ENCODE measurements around the gene RAMP3.
A peak's percentile ranks its signal among the peaks of the same experiment; 100 is the strongest.

The RAMP3 gene

GRCh38 chr7:45196374-45196773, 38.8 kb downstream of the RAMP3 start:
- no peaks in the 10 kb centered on the region for H3K36me3 ChIP-seq (ENCODE audit: control insufficient read depth, insufficient read depth, low read length)
- TF ChIP-seq CTCF (IDR thresholded peaks at IDR 0.05; ENCODE audit: insufficient read depth, low read length, poor library complexity, severe bottlenecking), result no peak
- no peak overlapping the region for H3K4me3 ChIP-seq (replicated peaks; ENCODE audit: low read depth, low read length)
- no peaks in the 10 kb centered on the region for H3K27me3 ChIP-seq (replicated peaks; ENCODE audit: control insufficient read depth, insufficient read depth, low read length)
- peak; percentile 60 for DNase-seq (ENCODE audit: extremely low read depth, insufficient read length)

- no peaks in the 10 kb centered on the region for H3K36me3 ChIP-seq (ENCODE audit: control insufficient read depth, insufficient read depth, low read length)
- no peak overlapping the region for H3K4me3 ChIP-seq (replicated peaks; ENCODE audit: low read depth, low read length)
- no peak for TF ChIP-seq CTCF (IDR thresholded peaks at IDR 0.05; ENCODE audit: insufficient read depth, low read length, poor library complexity, severe bottlenecking)
- no peak for DNase-seq (ENCODE audit: extremely low read depth, insufficient read length)
- no peaks in the 10 kb centered on the region for H3K27me3 ChIP-seq (replicated peaks; ENCODE audit: control insufficient read depth, insufficient read depth, low read length)
Measured at GRCh38 chr7:45197461-45197860, 39.9 kb downstream of the RAMP3 start.

GRCh38 chr7:45198986-45199385, 41.4 kb downstream of the RAMP3 start:
- no peak for TF ChIP-seq CTCF (IDR thresholded peaks at IDR 0.05; ENCODE audit: insufficient read depth, low read length, poor library complexity, severe bottlenecking)
- Histone ChIP-seq H3K36me3 (ENCODE audit: control insufficient read depth, insufficient read depth, low read length) (no peaks in the 10 kb centered on the region), H3K27me3 (replicated peaks; ENCODE audit: control insufficient read depth, insufficient read depth, low read length) (no peaks in the 10 kb centered on the region), H3K4me3 (replicated peaks; ENCODE audit: low read depth, low read length) (no peak overlapping the region)
- no peak for DNase-seq (ENCODE audit: extremely low read depth, insufficient read length)

GRCh38 chr7:45199506-45199905, 41.9 kb downstream of the RAMP3 start:
- no peak for DNase-seq (ENCODE audit: extremely low read depth, insufficient read length)
- no peak for TF ChIP-seq CTCF (IDR thresholded peaks at IDR 0.05; ENCODE audit: insufficient read depth, low read length, poor library complexity, severe bottlenecking)
- Histone ChIP-seq H3K27me3 (replicated peaks; ENCODE audit: control insufficient read depth, insufficient read depth, low read length) (no peaks in the 10 kb centered on the region), H3K36me3 (ENCODE audit: control insufficient read depth, insufficient read depth, low read length) (no peaks in the 10 kb centered on the region), H3K4me3 (replicated peaks; ENCODE audit: low read depth, low read length) (no peak overlapping the region)

GRCh38 chr7:45202625-45203024, 45.0 kb downstream of the RAMP3 start:
- H3K27me3 ChIP-seq (replicated peaks; ENCODE audit: control insufficient read depth, insufficient read depth, low read length), result no peaks in the 10 kb centered on the region
- H3K36me3 ChIP-seq (ENCODE audit: control insufficient read depth, insufficient read depth, low read length), result no peaks in the 10 kb centered on the region
- no peak overlapping the region for H3K4me3 ChIP-seq (replicated peaks; ENCODE audit: low read depth, low read length)
- DNase-seq (ENCODE audit: extremely low read depth, insufficient read length), result no peak
- no peak for TF ChIP-seq CTCF (IDR thresholded peaks at IDR 0.05; ENCODE audit: insufficient read depth, low read length, poor library complexity, severe bottlenecking)

GRCh38 chr7:45203036-45203435, 45.4 kb downstream of the RAMP3 start:
- H3K4me3 ChIP-seq (replicated peaks; ENCODE audit: low read depth, low read length), result no peak overlapping the region
- H3K27me3 ChIP-seq (replicated peaks; ENCODE audit: control insufficient read depth, insufficient read depth, low read length), result no peaks in the 10 kb centered on the region
- no peak for DNase-seq (ENCODE audit: extremely low read depth, insufficient read length)
- no peaks in the 10 kb centered on the region for H3K36me3 ChIP-seq (ENCODE audit: control insufficient read depth, insufficient read depth, low read length)
- no peak for TF ChIP-seq CTCF (IDR thresholded peaks at IDR 0.05; ENCODE audit: insufficient read depth, low read length, poor library complexity, severe bottlenecking)

Data from GM06990 (cell line).